Stomach (tissue), 4 donors: ENCODE data around the gene ATP2B1.

ENCODE experiments used
- CTCF ChIP-seq, 7 experiments: fragments of 450-650 bp in 4 of 7; fragments of 200-600 bp in 3 of 7; sonication (generic) in 3 of 7; IDR thresholded peaks; one replicate each; pipeline ENCODE4 v1.5.1; 2016 to 2019; ENCODE audit warnings: antibody characterized with exemption in 7 of 7, control low read depth in 2 of 7, mild to moderate bottlenecking in 1 of 7
- EP300 ChIP-seq: sonication (generic); formaldehyde crosslinking; IDR thresholded peaks from one replicate; pipeline ENCODE4 v1.6.1; 2017; ENCODE audit warnings: antibody characterized with exemption
- POLR2A ChIP-seq, 4 donors: fragments of 450-650 bp; IDR thresholded peaks; one replicate each; pipeline ENCODE4 v1.6.1; 2016; ENCODE audit warnings: antibody characterized with exemption in 4 of 4, control low read depth in 2 of 4, mild to moderate bottlenecking in 1 of 4, moderate library complexity in 1 of 4
- POLR2AphosphoS5 ChIP-seq, 3 donors: sonication (generic); formaldehyde crosslinking; IDR thresholded peaks; one replicate each; pipeline ENCODE4 v1.6.1; 2016; ENCODE audit warnings: antibody characterized with exemption in 3 of 3

- TF ChIP-seq CTCF (IDR thresholded peaks at IDR 0.05) (no peak), POLR2A (IDR thresholded peaks at IDR 0.05) (no peak), EP300 (no peak), POLR2AphosphoS5 (IDR thresholded peaks at IDR 0.05) (no peak)
Observed at GRCh38 chr12:89571491-89572195, 137.0 kb downstream of the ATP2B1 start.
